HG02885 (cell line): ENCODE results near the gene RHCG.
"Not testable (repeated sequence)": the region's sequence is repeated elsewhere in the genome, so short reads cannot be mapped to it uniquely, and the experiment has no call there.

ENCODE experiments used
- ATAC-seq: cut with Tn5 transposase; IDR thresholded peaks from one replicate; pipeline ENCODE4 v1.9.1; 2021; ENCODE audit warnings: mild to moderate bottlenecking; ENCODE audit not compliant: unreplicated experiment, poor library complexity

RHCG gene

GRCh38 chr15:89482139-89482538 lies 14.2 kb downstream of the RHCG start:
- no peak for ATAC-seq

- no peak for ATAC-seq
These were observed 15.9 kb downstream of the RHCG start for GRCh38 chr15:89480505-89480904.

GRCh38 chr15:89479173-89479572 lies 17.2 kb downstream of the RHCG start:
- ATAC-seq = no peak

- no peak for ATAC-seq
These were observed 18.8 kb downstream of the RHCG start for GRCh38 chr15:89477411-89478242.

GRCh38 chr15:89475661-89476060 lies 20.7 kb downstream of the RHCG start:
- ATAC-seq = no peak

GRCh38 chr15:89472785-89473256 lies 23.6 kb downstream of the RHCG start:
- no peak for ATAC-seq

GRCh38 chr15:89469426-89470096 lies 26.8 kb downstream of the RHCG start:
- ATAC-seq = no peak

- not testable (repeated sequence) for ATAC-seq
These were observed 27.6 kb downstream of the RHCG start for GRCh38 chr15:89468813-89469212.

GRCh38 chr15:89463113-89463512 lies 33.3 kb downstream of the RHCG start:
- ATAC-seq = no peak

- no peak for ATAC-seq
These were observed 34.0 kb downstream of the RHCG start for GRCh38 chr15:89462198-89462912.

- no peak for ATAC-seq
These were observed 35.0 kb downstream of the RHCG start for GRCh38 chr15:89461386-89461785.

GRCh38 chr15:89460048-89460447 lies 36.3 kb downstream of the RHCG start:
- ATAC-seq = no peak

- ATAC-seq = no peak
These were observed 36.9 kb downstream of the RHCG start for GRCh38 chr15:89459271-89460038.

- no peak for ATAC-seq
These were observed 37.9 kb downstream of the RHCG start for GRCh38 chr15:89458440-89458839.

GRCh38 chr15:89457086-89457485 lies 39.3 kb downstream of the RHCG start:
- no peak for ATAC-seq

- ATAC-seq = no peak
These were observed 40.8 kb downstream of the RHCG start for GRCh38 chr15:89455535-89455934.

- no peak for ATAC-seq
These were observed 44.0 kb downstream of the RHCG start for GRCh38 chr15:89452330-89452836.

GRCh38 chr15:89451846-89452245 lies 44.5 kb downstream of the RHCG start:
- ATAC-seq = no peak

GRCh38 chr15:89450076-89451006 lies 46.0 kb downstream of the RHCG start:
- ATAC-seq = no peak
